NCI-H2196 (cell line): ENCODE results near the gene KIF21B.

Source experiments
- DNase-seq: peaks from one replicate; lab custom pipeline; 2025; ENCODE audit not compliant: unreplicated experiment; lab: John Stamatoyannopoulos, UW

KIF21B gene

DNA sequence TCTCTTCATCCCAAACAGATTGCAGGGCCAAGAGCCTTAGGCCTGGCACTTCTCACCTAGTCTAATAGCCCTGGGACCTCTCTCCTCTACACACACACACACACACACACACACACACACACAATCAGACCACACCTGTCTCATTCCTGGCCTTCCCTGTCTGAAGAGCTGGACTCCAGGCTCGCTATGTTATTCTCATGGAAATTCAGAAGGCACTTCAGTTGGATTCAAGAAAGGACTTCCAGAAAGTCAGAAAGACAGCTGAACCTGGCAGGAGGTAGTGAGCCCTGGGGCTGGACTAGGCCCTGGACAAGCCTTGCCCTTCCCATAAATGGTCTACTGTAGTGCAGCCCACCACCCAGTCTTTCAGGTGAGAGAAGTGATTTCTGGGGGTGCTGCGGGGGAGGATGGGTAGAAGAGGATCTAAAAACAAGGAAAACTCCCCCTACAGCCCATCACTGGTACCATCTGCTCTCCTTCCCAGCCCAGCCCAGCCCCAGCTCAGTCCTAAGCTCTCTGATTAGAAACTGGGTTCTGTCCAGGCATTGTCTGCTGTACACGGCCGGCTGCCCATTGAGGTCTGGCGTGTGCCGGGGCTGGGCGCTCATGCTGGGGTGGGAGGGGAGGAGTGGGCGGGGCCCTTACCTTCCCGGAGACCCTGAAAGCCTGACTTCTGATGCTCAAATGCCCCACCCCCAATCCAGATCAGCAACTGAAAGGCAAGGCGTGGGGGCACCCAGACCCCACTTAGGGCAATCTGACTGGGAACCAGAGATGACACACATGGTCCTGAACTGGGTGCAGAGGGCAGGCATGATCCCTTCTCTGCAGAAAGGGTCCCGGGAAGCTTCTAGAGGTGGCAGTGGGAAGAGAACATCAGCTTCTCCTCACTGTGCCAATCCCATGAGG lies 2.5 kb downstream of the KIF21B start:
- DNase-seq, result no peak

DNA sequence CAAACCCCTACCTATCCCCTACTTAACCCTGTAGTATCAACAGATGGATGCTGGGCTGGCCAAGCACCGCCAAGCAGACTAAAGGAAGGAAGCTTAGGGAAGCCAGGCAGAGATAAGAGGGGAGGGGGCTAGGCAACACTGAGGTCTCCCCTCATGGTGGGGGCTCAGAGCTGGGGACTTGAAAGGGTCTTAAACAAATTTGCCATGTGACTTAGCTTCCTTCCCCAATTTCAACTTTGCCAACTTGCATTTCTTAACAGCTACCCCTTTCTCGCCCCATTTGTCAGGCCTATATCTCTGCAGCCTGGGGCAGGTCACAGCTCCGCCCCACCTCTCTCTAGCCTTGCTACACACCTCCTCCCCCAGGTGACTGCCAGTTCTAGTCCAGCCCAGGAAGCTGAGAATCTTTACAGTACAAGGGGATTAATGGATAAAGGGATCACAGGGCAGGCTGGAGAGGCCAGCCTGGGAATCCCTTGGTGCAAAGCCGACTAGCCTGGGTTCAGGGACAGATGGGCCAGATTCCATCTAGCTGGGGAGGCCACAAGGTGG lies 3.4 kb downstream of the KIF21B start:
- no peak for DNase-seq

DNA sequence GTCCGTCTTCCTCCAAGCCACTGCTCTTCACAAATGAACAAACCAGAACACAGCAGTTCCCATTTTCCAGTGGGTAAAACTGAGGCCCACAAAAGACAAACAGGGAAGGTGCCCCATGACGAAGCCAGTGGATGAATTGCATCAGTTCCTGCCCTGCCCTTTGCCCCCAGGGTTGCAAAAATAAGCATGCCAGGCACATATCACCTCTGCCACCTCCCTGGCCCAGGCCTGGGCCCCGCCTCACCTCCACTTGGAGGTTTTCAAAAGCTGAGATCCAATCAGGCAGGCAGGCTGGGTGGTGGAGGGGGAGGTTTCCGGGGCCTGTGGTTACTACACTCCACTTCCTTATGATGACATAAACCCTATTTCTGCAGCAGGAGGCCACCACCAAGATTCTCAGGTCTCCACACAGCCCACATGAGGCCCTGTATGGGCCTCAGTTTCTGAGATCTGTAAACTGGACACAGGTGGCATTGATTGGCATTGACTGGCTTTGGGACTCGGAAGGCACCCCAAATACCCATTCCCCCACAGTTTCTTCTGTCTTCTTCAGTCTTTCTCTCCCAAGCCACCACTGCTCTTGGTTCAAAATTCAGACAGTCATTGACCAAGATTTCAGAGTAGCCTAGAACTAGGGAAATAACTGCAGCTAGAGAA lies 4.1 kb downstream of the KIF21B start:
- peak; percentile 56 for DNase-seq

DNA sequence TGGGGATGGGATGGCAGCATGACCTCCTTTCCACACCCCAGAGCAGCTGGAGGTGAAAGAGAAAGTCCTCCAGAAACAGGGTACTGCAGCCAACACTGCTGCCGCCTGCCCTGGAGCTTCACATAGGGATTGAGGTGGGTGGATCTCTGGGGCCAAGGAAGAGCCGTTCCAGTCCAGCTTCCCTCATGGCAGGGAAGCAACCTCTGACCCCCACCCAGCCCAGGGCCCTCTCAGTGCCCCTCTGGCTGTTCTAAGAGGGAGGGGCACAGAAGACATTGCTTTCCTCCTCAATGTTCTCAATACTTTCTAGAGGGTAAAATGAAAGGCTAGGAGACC lies 5.7 kb downstream of the KIF21B start:
- DNase-seq, result no peak

DNA sequence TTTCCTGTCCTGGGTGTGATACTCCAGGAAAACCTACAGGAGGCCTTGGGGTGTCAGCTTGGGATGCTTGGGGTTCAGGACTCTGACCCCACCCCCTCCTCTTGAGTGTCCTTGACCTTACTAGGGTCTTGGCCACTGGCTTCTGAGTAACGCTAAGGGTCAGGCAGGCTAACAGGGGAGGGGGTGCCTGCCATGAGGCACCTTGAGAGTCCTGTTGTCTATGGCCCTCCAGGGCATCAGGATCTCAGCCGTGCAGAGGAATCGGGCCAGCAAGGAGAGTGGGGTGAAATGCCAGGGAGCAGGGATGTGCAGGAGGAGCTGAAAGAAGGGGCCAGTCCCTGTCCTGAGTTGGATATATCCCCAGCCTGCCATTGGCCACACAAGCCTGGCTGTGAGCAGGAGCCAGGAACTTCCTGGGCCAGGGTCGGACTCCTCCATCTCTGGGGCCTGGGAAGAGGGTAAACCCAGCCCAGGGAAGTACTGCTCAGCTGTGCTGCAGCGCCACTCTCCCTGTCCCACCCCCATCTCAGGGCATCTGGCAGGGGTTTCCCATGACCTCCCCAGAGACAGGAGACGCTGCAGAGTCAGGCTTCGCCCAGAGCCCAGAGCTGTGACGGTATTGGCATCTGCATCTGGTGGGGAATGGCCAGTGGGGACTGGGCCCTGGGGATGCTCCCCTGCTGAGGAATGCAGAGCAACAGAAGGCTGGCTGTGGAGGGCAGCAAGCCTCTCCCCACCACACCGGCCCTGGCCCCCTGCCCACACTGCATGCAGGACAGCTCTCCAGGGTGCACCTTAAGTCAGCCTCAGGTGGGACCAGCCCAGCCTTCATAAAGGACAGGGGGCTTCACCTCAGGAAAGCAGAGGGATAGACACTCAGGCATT lies 6.3 kb downstream of the KIF21B start:
- no peak for DNase-seq

GRCh38 chr1:201016211-201016651 lies 7.3 kb downstream of the KIF21B start:
- no peak for DNase-seq

DNA sequence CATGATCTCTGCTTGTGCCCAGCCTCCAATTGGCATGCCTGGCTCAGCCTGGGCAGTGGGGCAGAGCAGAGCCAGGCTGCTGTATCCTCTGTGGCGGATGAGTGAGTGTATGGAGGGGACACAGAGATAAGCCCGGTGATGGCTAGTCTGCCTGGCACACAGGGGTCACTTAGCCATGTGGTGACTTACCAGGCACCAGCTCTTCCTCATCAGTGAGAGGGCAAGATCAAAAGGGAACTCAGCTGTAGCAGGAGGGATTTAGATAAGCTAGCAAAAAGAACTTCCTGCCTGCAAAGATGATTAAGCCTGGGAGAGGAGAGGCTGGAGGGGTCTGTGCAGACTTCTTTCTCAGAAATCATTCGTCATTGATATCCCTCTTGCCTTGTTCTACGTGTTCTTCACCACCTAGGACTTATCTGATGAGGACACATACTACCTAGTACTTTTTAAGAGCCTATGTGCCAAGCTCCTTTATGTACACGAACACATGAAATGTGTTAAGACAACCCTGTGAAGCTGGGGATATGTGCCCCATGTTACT lies 7.9 kb downstream of the KIF21B start:
- DNase-seq, result no peak

GRCh38 chr1:201014816-201015200 lies 8.7 kb downstream of the KIF21B start:
- DNase-seq, result no peak

GRCh38 chr1:201013991-201014815 lies 9.3 kb downstream of the KIF21B start:
- DNase-seq, result no peak

DNA sequence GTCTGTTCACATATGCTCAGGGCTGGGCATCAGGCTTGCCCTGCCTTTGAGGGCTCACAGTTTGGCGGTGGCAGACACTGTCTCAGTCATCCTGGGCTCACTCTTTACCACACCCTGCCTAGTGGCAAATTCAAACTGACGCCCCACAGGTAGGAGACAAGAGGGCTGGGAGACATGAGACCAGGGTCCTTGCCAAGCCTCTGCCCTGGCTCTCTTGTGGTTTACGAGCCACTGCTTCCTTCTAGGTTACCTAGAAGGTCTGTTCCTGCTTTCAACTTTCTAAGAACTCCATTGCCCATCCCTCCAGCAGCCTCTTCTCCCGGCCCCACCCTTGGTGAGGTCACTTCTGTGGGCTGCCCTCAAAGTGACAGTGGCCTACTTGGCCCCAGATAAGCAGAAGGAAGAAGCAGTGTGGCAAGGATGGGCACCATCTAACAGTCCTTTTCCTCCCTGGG lies 10.5 kb downstream of the KIF21B start:
- DNase-seq, result no peak

DNA sequence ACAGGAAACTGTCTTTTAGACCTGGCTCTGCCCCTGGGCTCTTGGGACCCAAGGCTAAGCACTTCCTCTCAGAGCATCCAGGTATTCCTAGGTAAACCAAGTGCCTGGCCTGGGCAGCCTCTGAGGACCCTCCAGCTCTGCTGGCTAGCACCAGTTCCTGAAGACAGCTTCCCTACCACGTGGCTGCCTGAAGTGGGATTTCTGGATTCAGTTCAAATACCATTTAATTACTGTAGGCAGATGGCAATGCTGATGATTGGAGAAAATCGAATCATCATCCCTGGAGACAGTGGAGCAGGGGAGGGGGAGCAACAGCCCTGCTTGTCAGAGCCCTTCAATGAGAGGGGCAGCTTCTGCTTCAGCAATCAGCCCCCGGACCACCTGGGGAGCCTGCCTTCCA lies 11.9 kb downstream of the KIF21B start:
- no peak for DNase-seq

- no peak for DNase-seq
Measured at GRCh38 chr1:201009962-201010645, 13.4 kb downstream of the KIF21B start.

GRCh38 chr1:201008666-201009360 lies 14.7 kb downstream of the KIF21B start:
- no peak for DNase-seq

- DNase-seq, result no peak
Measured at GRCh38 chr1:201007481-201007880, 16.0 kb downstream of the KIF21B start.

DNA sequence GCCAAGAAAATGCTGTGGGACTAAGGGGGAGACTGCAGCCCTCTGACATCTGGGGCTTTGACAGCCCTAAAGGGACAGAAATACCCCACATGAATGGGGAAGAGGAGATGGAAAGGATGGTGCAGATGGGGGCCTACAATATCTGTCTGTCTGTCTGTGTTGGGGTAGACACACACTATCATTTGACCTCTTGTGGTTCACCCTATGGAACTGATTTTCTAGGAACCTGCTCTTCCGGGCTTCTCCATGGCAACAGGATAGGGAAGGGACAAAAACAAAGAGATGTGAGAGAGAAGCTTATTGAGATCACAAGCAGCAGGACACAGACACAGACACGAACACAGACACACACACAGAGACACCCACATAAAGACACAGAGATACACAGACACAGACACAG lies 17.1 kb downstream of the KIF21B start:
- no peak for DNase-seq

DNA sequence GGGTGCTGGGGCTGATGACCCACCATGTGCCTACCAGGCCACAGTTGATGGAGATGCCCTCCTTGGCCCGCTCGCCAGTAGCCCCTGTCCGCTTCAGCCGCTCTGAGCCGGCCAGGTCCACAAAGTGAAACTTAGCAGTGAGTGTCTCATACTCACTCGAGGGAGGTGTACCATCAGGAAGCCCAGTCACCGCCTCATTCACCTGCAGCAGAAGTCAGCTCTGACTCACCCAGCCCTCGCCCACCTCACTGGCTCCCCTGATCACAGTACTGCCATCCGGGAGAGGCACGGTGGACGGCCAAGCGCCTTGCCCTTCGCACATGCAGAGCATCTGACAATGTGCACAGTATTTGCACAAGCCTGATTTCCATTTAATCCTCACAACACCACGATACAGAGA lies 18.8 kb downstream of the KIF21B start:
- DNase-seq, result no peak

GRCh38 chr1:201004154-201004553 lies 19.4 kb downstream of the KIF21B start:
- no peak for DNase-seq

DNA sequence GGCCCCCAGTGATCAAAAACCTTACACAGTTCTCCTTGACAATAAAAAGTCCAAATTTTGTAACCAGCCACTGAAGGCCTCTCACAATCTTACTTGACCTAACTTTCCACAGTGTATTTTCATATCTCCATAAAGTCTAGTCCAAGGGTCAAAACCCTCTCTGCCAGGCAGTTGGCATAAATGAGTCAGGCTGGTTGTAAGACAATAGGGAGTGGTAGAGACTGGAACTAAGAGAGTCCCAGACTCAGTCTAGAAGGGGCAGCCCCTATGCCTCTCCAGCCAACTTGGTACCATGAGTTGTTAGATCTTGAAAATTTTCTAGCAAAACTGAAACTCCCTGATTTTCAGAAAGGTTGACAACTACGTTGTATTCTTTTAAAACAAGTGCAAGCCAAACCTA lies 21.0 kb downstream of the KIF21B start:
- DNase-seq, result no peak

DNA sequence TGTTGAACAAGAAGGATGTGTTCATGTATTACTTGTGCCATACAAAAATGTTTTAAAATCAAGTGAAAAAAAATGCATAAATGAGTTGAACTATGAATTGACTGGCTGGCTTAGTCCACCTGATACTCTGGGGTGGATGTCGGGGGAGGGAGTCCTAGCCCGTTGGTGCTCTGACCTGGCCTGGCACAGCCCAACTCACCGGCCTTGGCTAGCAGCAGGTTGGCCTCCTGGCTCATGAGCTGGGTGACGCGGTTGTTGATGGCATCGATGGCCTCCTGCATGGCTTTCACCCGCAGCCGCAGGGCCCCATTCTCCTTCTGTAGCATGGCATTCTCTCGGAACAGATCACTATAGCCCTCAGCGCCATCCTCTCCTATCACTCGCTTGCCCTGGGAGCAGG lies 21.6 kb downstream of the KIF21B start:
- DNase-seq, result no peak
